C4-2B (cell line): ENCODE results near the gene EVC2.

Source experiments
- ZFX ChIP-seq: fragments of 450-650 bp; IDR thresholded peaks from 2 replicates; pipeline ENCODE4 v1.6.1; 2017
- TF ChIP-seq, protein P1 (sequence below): fragments of 450-650 bp; conservative IDR thresholded peaks from 2 replicates; pipeline ENCODE4 v1.5.1; 2017; ENCODE audit warnings: mild to moderate bottlenecking

DNA sequence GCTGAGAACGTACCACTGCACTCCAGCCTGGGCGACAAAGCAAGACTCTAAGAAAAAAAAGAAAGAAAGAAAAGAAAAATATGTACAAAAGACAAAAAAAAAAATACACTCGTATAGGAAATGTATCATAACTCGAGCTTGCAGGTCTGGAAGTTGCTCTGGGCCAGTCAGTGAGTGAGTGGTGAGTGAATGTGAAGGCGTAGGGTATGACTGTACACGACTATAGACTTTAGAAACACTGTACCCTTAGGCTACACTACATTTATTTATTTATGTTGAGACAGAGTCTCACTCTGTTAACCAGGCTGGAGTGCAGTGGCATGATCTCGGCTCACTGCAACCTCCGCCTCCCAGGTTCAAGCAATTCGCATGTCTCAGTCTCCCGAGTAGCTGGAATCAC lies 29.4 kb downstream of the EVC2 start:
- TF ChIP-seq, protein P1, sequence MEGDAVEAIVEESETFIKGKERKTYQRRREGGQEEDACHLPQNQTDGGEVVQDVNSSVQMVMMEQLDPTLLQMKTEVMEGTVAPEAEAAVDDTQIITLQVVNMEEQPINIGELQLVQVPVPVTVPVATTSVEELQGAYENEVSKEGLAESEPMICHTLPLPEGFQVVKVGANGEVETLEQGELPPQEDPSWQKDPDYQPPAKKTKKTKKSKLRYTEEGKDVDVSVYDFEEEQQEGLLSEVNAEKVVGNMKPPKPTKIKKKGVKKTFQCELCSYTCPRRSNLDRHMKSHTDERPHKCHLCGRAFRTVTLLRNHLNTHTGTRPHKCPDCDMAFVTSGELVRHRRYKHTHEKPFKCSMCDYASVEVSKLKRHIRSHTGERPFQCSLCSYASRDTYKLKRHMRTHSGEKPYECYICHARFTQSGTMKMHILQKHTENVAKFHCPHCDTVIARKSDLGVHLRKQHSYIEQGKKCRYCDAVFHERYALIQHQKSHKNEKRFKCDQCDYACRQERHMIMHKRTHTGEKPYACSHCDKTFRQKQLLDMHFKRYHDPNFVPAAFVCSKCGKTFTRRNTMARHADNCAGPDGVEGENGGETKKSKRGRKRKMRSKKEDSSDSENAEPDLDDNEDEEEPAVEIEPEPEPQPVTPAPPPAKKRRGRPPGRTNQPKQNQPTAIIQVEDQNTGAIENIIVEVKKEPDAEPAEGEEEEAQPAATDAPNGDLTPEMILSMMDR, result no peak
- no peak for TF ChIP-seq ZFX
